Activated B cell treated with CpG ODN at 0.5 μM for 24 hours (primary cell): ENCODE results near the gene TRUB2. TPM values are rescaled to one million over a fixed set of nuclear protein-coding genes. Genes with fewer than 3 reads are reported as not detected.

Experiments used
- ATAC-seq: fragments of 200-7000 bp; cut with Tn5 transposase; one replicate; pipeline ENCODE4 v1.10.0; 2021; ENCODE audit warnings: low read depth, mild to moderate bottlenecking, moderate library complexity
- CTCF ChIA-PET: fragments of 350-600 bp; sonication (Branson Sonifier 250); formaldehyde crosslinking; loops from one replicate; lab custom pipeline; 2021; ENCODE audit warnings: antibody characterized with exemption; lab: Charles Lee
- POLR2A ChIA-PET: fragments of 350-600 bp; sonication (Branson Sonifier 250); formaldehyde crosslinking; loops from one replicate; lab custom pipeline; 2021; ENCODE audit warnings: antibody characterized with exemption; lab: Charles Lee
- DNase-seq: peaks from one replicate; pipeline ENCODE4 v3.0.0; 2022
- H3K27ac Mint-ChIP-seq: one replicate; pipeline ENCODE4 v1.8.0; 2020; ENCODE audit warnings: mixed read lengths
- H3K27me3 Mint-ChIP-seq: one replicate; pipeline ENCODE4 v1.8.0; 2021; ENCODE audit warnings: mixed read lengths
- H3K36me3 Mint-ChIP-seq: one replicate; pipeline ENCODE4 v1.8.0; 2021; ENCODE audit warnings: low read depth, mixed read lengths
- H3K4me1 Mint-ChIP-seq: one replicate; pipeline ENCODE4 v1.8.0; 2021; ENCODE audit warnings: mixed read lengths
- H3K4me3 Mint-ChIP-seq: one replicate; pipeline ENCODE4 v1.8.0; 2020; ENCODE audit warnings: mild to moderate bottlenecking, mixed read lengths
- H3K9me3 Mint-ChIP-seq: one replicate; pipeline ENCODE4 v1.8.0; 2020; ENCODE audit warnings: mixed read lengths
- intact Hi-C: fragments of 100-400 bp; cut with micrococcal nuclease; formaldehyde crosslinking; loops from one replicate; pipeline ENCODE4 v1.15.1; 2024
- total RNA-seq: library from RNA; stranded (reverse); gene quantifications from 2 replicates; pipeline ENCODE4 v1.2.3, GENCODE V29; 2022
- TF ChIP-seq, protein P1 (sequence below): fragments of 200-600 bp; IDR thresholded peaks from one replicate; pipeline ENCODE4 v1.8.0; 2022; ENCODE audit warnings: antibody characterized with exemption, mild to moderate bottlenecking

The TRUB2 gene
- total RNA-seq, 1 donor from 2014 or later, result 32.6 TPM

DNA sequence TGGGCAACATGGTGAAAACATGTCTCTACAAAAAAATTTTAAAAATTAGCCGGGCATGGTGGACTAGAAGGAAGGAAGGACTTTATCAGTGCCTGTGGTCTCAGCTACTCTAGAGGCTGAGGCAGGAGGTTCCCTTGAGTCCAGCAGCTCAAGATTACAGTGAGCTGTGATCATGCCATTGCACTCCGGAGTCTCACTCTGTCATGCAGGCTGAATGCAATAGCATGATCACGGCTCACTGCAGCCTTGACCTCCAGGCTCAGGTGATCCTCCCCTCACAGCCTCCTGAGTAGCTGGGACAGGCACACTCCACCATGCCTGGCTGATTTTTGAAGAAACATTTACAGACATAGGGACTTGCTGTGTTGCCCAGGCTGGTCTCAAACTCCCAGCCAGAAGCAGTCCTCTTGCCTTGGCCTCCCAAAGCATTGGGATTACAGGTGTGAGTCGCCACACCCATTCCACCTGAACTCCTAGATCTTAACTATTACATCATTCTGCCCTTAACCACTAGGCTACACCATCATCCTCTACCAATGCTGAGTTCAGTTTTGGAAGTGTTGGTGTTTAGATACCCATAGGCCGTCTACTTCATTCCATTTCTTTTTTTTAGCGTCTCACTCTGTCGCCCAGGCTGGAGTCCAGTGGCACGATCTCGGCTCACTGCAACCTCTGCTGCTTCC, 46.9 kb upstream of the TRUB2 start:
- POLR2A ChIA-PET, result interaction anchor here (0.6 kb wide), 1 partner anchor 58 kb away, joined by 4 read pairs; no protein-coding TSS in a partner anchor
- CTCF ChIA-PET, result no interaction called here
- Mint-ChIP-seq H3K36me3 (peaks cover 22% of the 10 kb centered on the region), H3K9me3 (no peaks in the 10 kb centered on the region), H3K27ac (no peak overlapping the region), H3K4me3 (no peak overlapping the region), H3K27me3 (no peaks in the 10 kb centered on the region), H3K4me1 (peaks cover 35% of the 10 kb centered on the region)
- no peak for ATAC-seq
- intact Hi-C loops, result no loop called here
- DNase-seq, result no peak
- TF ChIP-seq, protein P1, sequence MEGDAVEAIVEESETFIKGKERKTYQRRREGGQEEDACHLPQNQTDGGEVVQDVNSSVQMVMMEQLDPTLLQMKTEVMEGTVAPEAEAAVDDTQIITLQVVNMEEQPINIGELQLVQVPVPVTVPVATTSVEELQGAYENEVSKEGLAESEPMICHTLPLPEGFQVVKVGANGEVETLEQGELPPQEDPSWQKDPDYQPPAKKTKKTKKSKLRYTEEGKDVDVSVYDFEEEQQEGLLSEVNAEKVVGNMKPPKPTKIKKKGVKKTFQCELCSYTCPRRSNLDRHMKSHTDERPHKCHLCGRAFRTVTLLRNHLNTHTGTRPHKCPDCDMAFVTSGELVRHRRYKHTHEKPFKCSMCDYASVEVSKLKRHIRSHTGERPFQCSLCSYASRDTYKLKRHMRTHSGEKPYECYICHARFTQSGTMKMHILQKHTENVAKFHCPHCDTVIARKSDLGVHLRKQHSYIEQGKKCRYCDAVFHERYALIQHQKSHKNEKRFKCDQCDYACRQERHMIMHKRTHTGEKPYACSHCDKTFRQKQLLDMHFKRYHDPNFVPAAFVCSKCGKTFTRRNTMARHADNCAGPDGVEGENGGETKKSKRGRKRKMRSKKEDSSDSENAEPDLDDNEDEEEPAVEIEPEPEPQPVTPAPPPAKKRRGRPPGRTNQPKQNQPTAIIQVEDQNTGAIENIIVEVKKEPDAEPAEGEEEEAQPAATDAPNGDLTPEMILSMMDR, result no peak

DNA sequence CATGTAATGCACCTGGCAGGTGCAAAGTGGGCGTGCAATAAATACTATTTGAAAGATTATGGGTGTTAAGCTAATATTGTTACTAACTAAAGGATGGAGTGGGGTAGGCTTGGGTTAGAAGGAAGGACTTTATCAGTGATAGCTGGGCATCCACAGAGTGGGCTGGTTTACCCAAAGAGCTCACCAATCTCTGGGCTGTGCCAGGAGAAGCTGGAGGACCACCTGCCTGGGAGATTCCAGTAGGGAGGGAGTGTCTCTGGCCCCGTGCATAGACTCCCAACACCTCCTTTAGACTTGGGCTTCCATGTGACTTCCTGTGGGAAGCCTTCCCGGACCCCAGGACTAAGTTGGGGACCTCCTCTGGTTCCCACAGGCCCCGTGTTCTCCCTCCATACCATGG, 43.3 kb upstream of the TRUB2 start:
- H3K4me1 Mint-ChIP-seq, result peaks cover 19% of the 10 kb centered on the region
- H3K9me3 Mint-ChIP-seq, result no peaks in the 10 kb centered on the region
- TF ChIP-seq, protein P1, result no peak
- ATAC-seq, result no peak
- POLR2A ChIA-PET, result no interaction called here
- H3K36me3 Mint-ChIP-seq, result no peaks in the 10 kb centered on the region
- no peak for DNase-seq
- H3K4me3 Mint-ChIP-seq, result no peak overlapping the region
- no peaks in the 10 kb centered on the region for H3K27me3 Mint-ChIP-seq
- no peak overlapping the region for H3K27ac Mint-ChIP-seq
- CTCF ChIA-PET, result no interaction called here
- intact Hi-C loops, result no loop called here

- no peak overlapping the region for H3K27ac Mint-ChIP-seq
- DNase-seq (no peak), ATAC-seq (no peak)
- H3K9me3 Mint-ChIP-seq, result no peaks in the 10 kb centered on the region
- H3K27me3 Mint-ChIP-seq, result no peaks in the 10 kb centered on the region
- intact Hi-C loops, result loop anchor here (1.0 to 5.0 kb wide), 3 partner anchors 9 to 65 kb away; partner anchors contain the start of gene URM1
- H3K36me3 Mint-ChIP-seq, result no peaks in the 10 kb centered on the region
- CTCF ChIA-PET, result interaction anchor here (1.0 to 3.3 kb wide), 13 partner anchors 9 to 220 kb away, joined by 3 to 27 read pairs (median 4); partner anchors contain the start of genes CERCAM and URM1
- peaks cover 13% of the 10 kb centered on the region for H3K4me1 Mint-ChIP-seq
- TF ChIP-seq, protein P1, result no peak
- H3K4me3 Mint-ChIP-seq, result no peak overlapping the region
- POLR2A ChIA-PET, result interaction anchor here (0.5 to 1.5 kb wide), 4 partner anchors 8 to 1491 kb away, joined by 3 to 17 read pairs (median 4); partner anchors contain the start of genes SLC27A4 and URM1
These were observed 40.5 kb upstream of the TRUB2 start for GRCh38 chr9:128362774-128363173.

GRCh38 chr9:128361986-128362646, 39.9 kb upstream of the TRUB2 start:
- DNase-seq (peak; percentile 48), ATAC-seq (peak; percentile 92)
- intact Hi-C loops, result loop anchor here (1.0 to 5.0 kb wide), 3 partner anchors 9 to 65 kb away; partner anchors contain the start of gene URM1
- Mint-ChIP-seq H3K9me3 (no peaks in the 10 kb centered on the region), H3K4me3 (peak overlapping the region; percentile 80), H3K4me1 (peaks cover 13% of the 10 kb centered on the region), H3K27me3 (no peaks in the 10 kb centered on the region), H3K36me3 (no peaks in the 10 kb centered on the region), H3K27ac (no peak overlapping the region)
- TF ChIP-seq, protein P1, result peak; percentile 70
- POLR2A ChIA-PET, result interaction anchor here (0.5 to 1.5 kb wide), 4 partner anchors 9 to 1491 kb away, joined by 3 to 17 read pairs (median 4); partner anchors contain the start of genes SLC27A4 and URM1
- CTCF ChIA-PET, result interaction anchor here (0.8 to 3.3 kb wide), 17 partner anchors 8 to 221 kb away, joined by 3 to 27 read pairs (median 4); partner anchors contain the start of genes CERCAM and URM1
